BJ (cell line): ENCODE measurements around the gene COX7A1. TPM values are rescaled to one million over a fixed set of nuclear protein-coding genes. Genes with fewer than 3 reads are reported as not detected.

ENCODE experiments used
- CTCF ChIA-PET: fragments of 350-600 bp; formaldehyde crosslinking; extraction: SDS; loops from one replicate; lab custom pipeline; 2021; ENCODE audit warnings: antibody characterized with exemption, inconsistent platforms; lab: Yijun Ruan, JAX
- POLR2A ChIA-PET: fragments of 300-600 bp; sonication (Branson Sonifier 250); formaldehyde crosslinking; extraction: SDS; loops from one replicate; lab custom pipeline; 2021; ENCODE audit warnings: antibody characterized with exemption; lab: Charles Lee
- DNase-seq: peaks from one replicate; pipeline ENCODE4 v3.0.0-alpha.2; 2011; ENCODE audit warnings: low read depth
- H3K27me3 ChIP-seq: 2 replicates; pipeline ENCODE4 v1.6.0; 2011; ENCODE audit warnings: low read length; ENCODE audit not compliant: control insufficient read depth, insufficient read depth
- H3K36me3 ChIP-seq: 2 replicates; pipeline ENCODE4 v1.5.1; 2011; ENCODE audit warnings: low read length; ENCODE audit not compliant: control insufficient read depth, insufficient read depth
- H3K4me3 ChIP-seq: 2 replicates; pipeline ENCODE4 v1.5.1; 2011; ENCODE audit warnings: low read depth, mild to moderate bottlenecking, control low read depth, low read length
- polyA plus RNA-seq: library from polyadenylated mRNA; depleted of rRNA; stranded (reverse); fragments of >200 nt; gene quantifications from 2 replicates; pipeline ENCODE4 v1.2.3, GENCODE V29; 2011
- TF ChIP-seq, protein P1 (sequence below): IDR thresholded peaks from 2 replicates; pipeline ENCODE4 v1.5.1; 2011; ENCODE audit warnings: low read depth, mild to moderate bottlenecking, control low read depth, inconsistent platforms, low read length, moderate library complexity; ENCODE audit not compliant: insufficient read depth

COX7A1 gene
- polyA plus RNA-seq, 1 experiment: 569 TPM

DNA sequence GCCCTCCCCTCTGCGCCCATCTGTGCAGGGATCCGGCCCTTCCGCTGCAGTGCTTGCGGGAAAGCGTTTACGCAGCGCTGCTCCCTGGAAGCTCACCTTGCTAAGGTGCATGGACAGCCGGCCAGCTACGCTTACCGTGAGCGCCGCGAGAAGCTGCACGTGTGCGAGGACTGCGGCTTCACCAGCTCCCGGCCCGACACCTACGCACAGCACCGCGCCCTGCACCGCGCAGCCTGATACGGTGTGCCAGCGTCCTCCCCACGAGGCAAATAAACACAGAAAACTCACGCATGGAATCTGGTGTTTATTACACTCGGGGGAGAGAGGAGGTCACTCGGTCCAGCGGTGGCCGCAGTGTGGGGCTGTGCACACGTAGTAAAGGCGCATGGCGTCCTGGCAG is 38.8 kb downstream of the COX7A1 start:
- Histone ChIP-seq H3K27me3 (no peaks in the 10 kb centered on the region), H3K36me3 (peaks cover 10% of the 10 kb centered on the region), H3K4me3 (peak overlapping the region; percentile 98)
- TF ChIP-seq, protein P1, sequence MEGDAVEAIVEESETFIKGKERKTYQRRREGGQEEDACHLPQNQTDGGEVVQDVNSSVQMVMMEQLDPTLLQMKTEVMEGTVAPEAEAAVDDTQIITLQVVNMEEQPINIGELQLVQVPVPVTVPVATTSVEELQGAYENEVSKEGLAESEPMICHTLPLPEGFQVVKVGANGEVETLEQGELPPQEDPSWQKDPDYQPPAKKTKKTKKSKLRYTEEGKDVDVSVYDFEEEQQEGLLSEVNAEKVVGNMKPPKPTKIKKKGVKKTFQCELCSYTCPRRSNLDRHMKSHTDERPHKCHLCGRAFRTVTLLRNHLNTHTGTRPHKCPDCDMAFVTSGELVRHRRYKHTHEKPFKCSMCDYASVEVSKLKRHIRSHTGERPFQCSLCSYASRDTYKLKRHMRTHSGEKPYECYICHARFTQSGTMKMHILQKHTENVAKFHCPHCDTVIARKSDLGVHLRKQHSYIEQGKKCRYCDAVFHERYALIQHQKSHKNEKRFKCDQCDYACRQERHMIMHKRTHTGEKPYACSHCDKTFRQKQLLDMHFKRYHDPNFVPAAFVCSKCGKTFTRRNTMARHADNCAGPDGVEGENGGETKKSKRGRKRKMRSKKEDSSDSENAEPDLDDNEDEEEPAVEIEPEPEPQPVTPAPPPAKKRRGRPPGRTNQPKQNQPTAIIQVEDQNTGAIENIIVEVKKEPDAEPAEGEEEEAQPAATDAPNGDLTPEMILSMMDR: no peak
- DNase-seq: no peak
- ChIA-PET CTCF (interaction anchor here (0.6 to 4.5 kb wide), 4 partner anchors 14 to 462 kb away, joined by 3 to 24 read pairs (median 9); no protein-coding TSS in a partner anchor), POLR2A (no interaction called here)

DNA sequence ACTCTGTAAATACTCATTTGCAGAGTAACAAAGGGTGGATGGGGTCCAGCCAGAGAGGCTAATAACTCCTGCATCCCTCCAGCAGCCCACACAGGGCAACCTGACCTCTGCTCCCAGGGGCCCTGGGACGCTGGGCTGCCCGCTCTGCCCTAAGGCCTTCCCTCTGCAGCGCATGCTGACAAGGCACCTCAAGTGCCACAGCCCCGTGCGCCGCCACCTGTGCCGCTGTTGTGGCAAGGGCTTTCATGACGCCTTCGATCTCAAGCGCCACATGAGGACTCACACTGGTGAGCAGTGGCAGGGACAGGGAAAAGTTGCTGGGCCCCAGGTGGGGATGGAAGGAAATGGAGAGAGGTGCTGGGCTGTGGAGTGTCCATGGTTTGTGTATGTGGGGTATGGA is 39.6 kb downstream of the COX7A1 start:
- Histone ChIP-seq H3K27me3 (no peaks in the 10 kb centered on the region), H3K36me3 (peaks cover 10% of the 10 kb centered on the region), H3K4me3 (no peak overlapping the region)
- ChIA-PET POLR2A (no interaction called here), CTCF (interaction anchor here (0.6 kb wide), 1 partner anchor 16 kb away, joined by 3 read pairs; no protein-coding TSS in a partner anchor)
- TF ChIP-seq, protein P1: no peak
- DNase-seq: no peak

DNA sequence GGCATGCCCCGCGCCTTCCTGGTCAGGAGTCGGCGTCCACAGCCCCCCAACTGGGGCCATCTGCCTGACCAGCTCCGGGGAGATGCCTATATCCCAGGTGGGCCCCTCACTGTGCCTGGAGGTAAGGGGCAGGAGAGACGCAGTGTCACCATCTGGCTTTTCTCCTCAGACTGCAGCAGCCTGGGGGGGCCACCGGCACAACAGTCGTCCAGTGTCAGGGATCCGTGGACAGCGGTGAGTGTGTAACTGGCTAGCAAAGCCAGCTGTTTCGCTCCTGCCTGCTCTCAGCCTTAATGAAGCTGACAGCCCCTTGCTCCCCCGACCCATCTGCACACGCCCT is 41.1 kb downstream of the COX7A1 start:
- Histone ChIP-seq H3K27me3 (no peaks in the 10 kb centered on the region), H3K4me3 (no peak overlapping the region), H3K36me3 (peaks cover 10% of the 10 kb centered on the region)
- TF ChIP-seq, protein P1: no peak
- DNase-seq: no peak
- CTCF ChIA-PET: interaction anchor here (1.0 kb wide), 1 partner anchor 50 kb away, joined by 3 read pairs; no protein-coding TSS in a partner anchor
- POLR2A ChIA-PET: no interaction called here

DNA sequence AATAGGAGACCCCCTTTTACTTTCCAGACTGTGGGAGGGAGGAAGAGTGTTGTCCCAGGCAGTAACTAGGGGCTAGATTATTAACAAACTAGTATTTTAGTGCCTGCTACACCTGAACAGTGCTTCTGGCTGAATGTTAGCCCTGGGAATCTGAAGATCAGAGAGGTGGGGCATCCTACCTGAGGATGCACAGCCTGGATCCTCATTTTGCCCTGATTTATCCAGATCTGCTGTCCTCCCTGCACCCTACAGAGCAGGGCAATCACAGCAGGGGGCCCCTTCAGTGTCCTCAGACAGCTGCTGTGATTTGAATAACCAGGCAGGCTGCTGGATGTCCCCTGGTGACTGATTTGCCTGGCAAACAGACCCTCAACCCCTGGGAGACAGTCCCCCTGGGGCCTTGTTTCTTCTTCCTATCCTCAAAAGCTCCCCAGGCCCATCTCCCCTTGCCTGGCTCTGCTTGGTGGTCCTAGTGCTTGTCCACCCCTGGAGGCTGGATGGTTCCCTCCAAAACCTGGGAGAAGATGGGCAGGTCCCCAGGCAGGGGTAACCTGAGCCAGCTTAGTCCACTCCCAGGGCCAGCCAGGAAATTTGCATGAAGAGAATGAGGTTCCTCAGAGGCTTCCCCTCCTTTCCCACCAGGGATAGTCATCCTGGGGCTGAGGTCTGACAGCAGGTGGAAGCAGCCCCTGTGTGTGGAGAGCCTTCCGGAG is 41.6 kb downstream of the COX7A1 start, which contains the start of gene OVOL3:
Gene OVOL3 (plus strand): TSS at position 657 of the 713 bp plus-strand sequence. CDS start 60 bp downstream, outside the sequence.
- ChIA-PET POLR2A (no interaction called here), CTCF (interaction anchor here (1.0 kb wide), 1 partner anchor 50 kb away, joined by 3 read pairs; no protein-coding TSS in a partner anchor)
- TF ChIP-seq, protein P1: no peak
- Histone ChIP-seq H3K36me3 (peaks cover 10% of the 10 kb centered on the region), H3K27me3 (no peaks in the 10 kb centered on the region), H3K4me3 (no peak within 1 kb of the TSS)
- no peak for DNase-seq

DNA sequence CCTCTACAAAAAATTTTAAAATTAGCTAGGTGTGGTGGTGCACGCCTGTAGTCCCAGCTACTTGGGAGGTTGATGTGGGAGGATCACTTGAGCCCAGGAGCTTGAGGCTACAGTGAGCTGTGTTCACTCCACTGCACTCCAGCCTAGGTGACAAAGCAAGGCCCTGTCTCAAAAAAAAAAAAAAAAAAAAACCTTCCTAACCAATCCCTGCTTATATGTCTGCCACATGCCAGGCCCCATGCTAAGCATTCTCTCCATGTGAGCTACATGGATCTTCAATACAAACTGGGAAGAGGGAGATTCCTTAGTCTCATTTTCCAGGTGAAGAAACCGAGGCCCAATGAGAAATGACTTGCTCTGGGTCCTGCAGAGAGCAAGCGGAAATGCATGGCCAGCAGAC is 43.6 kb downstream of the COX7A1 start:
- H3K36me3 ChIP-seq: peaks cover 11% of the 10 kb centered on the region
- CTCF ChIA-PET: interaction anchor here (0.6 kb wide), 1 partner anchor 508 kb away, joined by 3 read pairs; no protein-coding TSS in a partner anchor
- POLR2A ChIA-PET: no interaction called here

More for the DNA sequence above, 43.6 kb downstream of the COX7A1 start:
- DNase-seq: no peak
- no peak overlapping the region for H3K4me3 ChIP-seq
- H3K27me3 ChIP-seq: no peaks in the 10 kb centered on the region
- TF ChIP-seq, protein P1: no peak
